H1 (cell line): ENCODE results near the gene ASPN. TPM values are rescaled to one million over a fixed set of nuclear protein-coding genes. Genes with fewer than 3 reads are reported as not detected.

Experiments
- ATF3 ChIP-seq: IDR thresholded peaks from 2 replicates; pipeline ENCODE4 v1.6.1; 2011; ENCODE audit warnings: low read depth, mild to moderate bottlenecking, low read length; ENCODE audit not compliant: insufficient read depth
- CTCF ChIP-seq, 3 experiments: IDR thresholded peaks; 1 replicate in 2 of 3; 2 replicates in 1 of 3; pipeline versions ENCODE4 v1.5.1 to v1.6.1; 2011; ENCODE audit warnings: low read length in 3 of 3, mild to moderate bottlenecking in 3 of 3, inconsistent platforms in 2 of 3, low read depth in 1 of 3, moderate library complexity in 1 of 3; ENCODE audit not compliant: insufficient read depth in 1 of 3; ENCODE audit errors: control extremely low read depth in 1 of 3
- EZH2 ChIP-seq: fragments of 200-600 bp; sonication (generic); IDR thresholded peaks from 2 replicates; pipeline ENCODE4 v1.7.1; 2012; ENCODE audit warnings: low read depth, mild to moderate bottlenecking, moderate library complexity, low read length, inconsistent platforms; ENCODE audit not compliant: severe bottlenecking
- NRF1 ChIP-seq: IDR thresholded peaks from 2 replicates; pipeline ENCODE4 v1.6.1; 2011; ENCODE audit warnings: mild to moderate bottlenecking, low read depth, low read length, improper control_type of control experiment
- RAD21 ChIP-seq, 2 experiments: IDR thresholded peaks in 1 of 2; conservative IDR thresholded peaks in 1 of 2; 2 replicates each; pipeline ENCODE4 v1.6.1; 2011; ENCODE audit warnings: low read depth in 2 of 2, low read length in 2 of 2, improper control_type of control experiment in 1 of 2, inconsistent platforms in 1 of 2, mild to moderate bottlenecking in 1 of 2, moderate library complexity in 1 of 2
- TCF12 ChIP-seq: IDR thresholded peaks from 2 replicates; pipeline ENCODE4 v1.6.1; 2011; ENCODE audit warnings: low read depth, mild to moderate bottlenecking, low read length
- polyA plus RNA-seq, 7 experiments: library from polyadenylated mRNA; depleted of rRNA in 3 of 7; stranded (reverse) in 5 of 7; unstranded in 2 of 7; fragments of >200 nt in 5 of 7; fragments of 200-250 nt in 2 of 7; gene quantifications; 1 replicate in 5 of 7; 2 replicates in 1 of 7; 4 replicates in 1 of 7; pipeline versions ENCODE4 v1.2.1 to v1.2.3, GENCODE V29; 2011 to 2013; ENCODE audit warnings: missing spikeins in 2 of 7, mixed read lengths in 2 of 7
- total RNA-seq: library from RNA; stranded (reverse); fragmentation: NEBNext Ultra II Directional; extraction: Animal tissue kit (Norgen Biotek cat#: 25700); gene quantifications from 2 replicates; pipeline ENCODE4 v1.2.1, GENCODE V29; 2021

The ASPN gene
- total and polyA plus RNA-seq, 2 of the 8 experiments (the other 6 are each of a cell fraction or from before 2014, with no cell fraction given) = not detected

GRCh38 chr9:92529124-92529523, 46.8 kb upstream of the ASPN start (continued):
- no peak for TF ChIP-seq CTCF (IDR thresholded peaks at IDR 0.05; ENCODE audit: control extremely low read depth in 1 of 3, insufficient read depth in 1 of 3, low read depth in 1 of 3, low read length in 3 of 3)
- TF ChIP-seq RAD21 (IDR thresholded peaks at IDR 0.05 in 1 of 2, conservative IDR thresholded peaks at IDR 0.05 in 1 of 2; ENCODE audit: low read depth in 2 of 2, low read length in 2 of 2) = no peak
- no peak for TF ChIP-seq NRF1
- no peak for TF ChIP-seq TCF12
- no peak for TF ChIP-seq ATF3
- TF ChIP-seq EZH2 = no peak
